Measurements from ENCODE around the gene FOXP4. TPM values are rescaled to one million over a fixed set of nuclear protein-coding genes. Genes with fewer than 3 reads are reported as not detected.

Gene FOXP4
- total RNA-seq, 1 donor from 2014 or later = 12.0 TPM

GRCh38 chr6:41565701-41566100 is 19.5 kb downstream of the FOXP4 start:
- no peak for ATAC-seq

GRCh38 chr6:41566961-41567360 is 20.8 kb downstream of the FOXP4 start:
- no peak for ATAC-seq

- ATAC-seq = no peak
Observed at GRCh38 chr6:41567684-41568083, 21.5 kb downstream of the FOXP4 start.

GRCh38 chr6:41568202-41568584 is 22.0 kb downstream of the FOXP4 start:
- ATAC-seq = no peak

- ATAC-seq = no peak
Observed at GRCh38 chr6:41568585-41569384, 22.6 kb downstream of the FOXP4 start.

- no peak for ATAC-seq
Observed at GRCh38 chr6:41570259-41570615, 24.1 kb downstream of the FOXP4 start.

- ATAC-seq = no peak
Observed at GRCh38 chr6:41571021-41571780, 25.0 kb downstream of the FOXP4 start.

GRCh38 chr6:41572613-41573012 is 26.4 kb downstream of the FOXP4 start:
- ATAC-seq = no peak

- ATAC-seq = no peak
Observed at GRCh38 chr6:41573276-41573675, 27.1 kb downstream of the FOXP4 start.

- ATAC-seq = no peak
Observed at GRCh38 chr6:41573985-41574384, 27.8 kb downstream of the FOXP4 start.

- no peak for ATAC-seq
Observed at GRCh38 chr6:41575598-41575997, 29.4 kb downstream of the FOXP4 start.

- no peak for ATAC-seq
Observed at GRCh38 chr6:41576667-41577066, 30.5 kb downstream of the FOXP4 start.

- ATAC-seq = peak; percentile 94
Observed at GRCh38 chr6:41577356-41578216, 31.4 kb downstream of the FOXP4 start.

GRCh38 chr6:41578217-41579087 is 32.3 kb downstream of the FOXP4 start:
- ATAC-seq = no peak

GRCh38 chr6:41579088-41579610 is 33.0 kb downstream of the FOXP4 start:
- ATAC-seq = no peak

- no peak for ATAC-seq
Observed at GRCh38 chr6:41580690-41581089, 34.5 kb downstream of the FOXP4 start.

GRCh38 chr6:41581381-41581991 is 35.3 kb downstream of the FOXP4 start:
- peak; percentile 41 for ATAC-seq

GRCh38 chr6:41582540-41582939 is 36.4 kb downstream of the FOXP4 start:
- no peak for ATAC-seq

- ATAC-seq = peak; percentile 20
Observed at GRCh38 chr6:41583565-41583964, 37.4 kb downstream of the FOXP4 start.

GRCh38 chr6:41584205-41584604 is 38.0 kb downstream of the FOXP4 start:
- no peak for ATAC-seq

- peak; percentile 51 for ATAC-seq
Observed at GRCh38 chr6:41584668-41585205, 38.6 kb downstream of the FOXP4 start.
